ENCODE data around the gene C20orf144. TPM values are rescaled to one million over a fixed set of nuclear protein-coding genes. Genes with fewer than 3 reads are reported as not detected.
A peak's percentile ranks its signal among the peaks of the same experiment; 100 is the strongest.

Gene C20orf144
- total RNA-seq, 4 donors from 2014 or later: not detected

DNA sequence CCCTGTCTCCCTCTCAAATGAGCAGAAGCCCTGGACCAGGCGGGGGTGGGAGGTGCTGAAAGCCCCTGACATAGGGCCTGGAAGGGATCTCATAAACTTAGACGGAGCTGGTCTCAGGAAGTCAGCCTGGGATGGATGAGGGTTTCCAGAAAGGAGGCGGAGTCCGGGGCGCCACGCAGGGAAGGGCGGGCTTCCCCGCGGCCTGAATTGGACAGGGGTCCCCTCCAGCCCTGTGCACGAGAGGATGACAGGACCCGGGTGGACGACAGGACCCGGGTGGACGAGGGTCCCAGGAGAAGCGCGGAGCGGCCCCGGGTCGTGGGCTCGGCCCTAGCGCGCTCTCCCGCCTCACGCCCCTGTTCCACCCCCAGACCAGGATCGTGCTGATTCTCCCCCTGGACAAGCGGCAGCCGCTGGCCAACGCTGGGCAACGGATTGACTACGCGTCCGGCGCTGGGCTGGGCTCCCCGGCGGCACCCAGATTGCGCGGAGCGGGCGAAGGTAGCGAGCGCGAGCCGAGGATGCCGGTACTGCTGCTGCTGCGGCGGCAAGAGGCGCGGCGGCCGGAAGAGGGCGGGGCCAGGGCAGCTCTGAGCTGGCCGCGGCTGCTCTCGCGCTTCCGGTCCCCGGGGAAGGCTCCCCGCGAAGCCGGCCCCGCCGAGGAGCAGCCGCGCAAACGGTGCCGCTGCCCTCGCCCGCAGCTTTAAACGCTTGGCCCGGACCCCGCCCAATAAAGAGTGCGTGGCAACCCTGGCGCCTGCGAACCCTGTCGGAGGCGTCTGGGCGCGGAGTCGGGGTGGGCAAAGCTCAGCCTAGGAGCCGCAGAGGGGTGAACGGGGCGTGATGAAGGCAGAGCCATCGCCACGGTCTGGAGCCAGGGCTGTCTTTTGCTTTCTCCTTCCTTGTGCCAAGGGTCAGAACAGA lies 1.3 kb downstream of the C20orf144 start:
- intact Hi-C loops (cut with DNase I; ENCODE audit: low total_unique reads) (loop anchor here (2.0 kb wide), 1 partner anchor 57 kb away; the partner anchor contains the start of gene PXMP4), in situ Hi-C loops (cut with MboI; ENCODE audit: low pct_ligation_motif_present in 1 of 4, low pct_unique_long_range_greater_than_20kb in 1 of 4, low sequenced_read_pairs in 3 of 4) (no loop called here)
- Histone ChIP-seq H3K27me3 (no peaks in the 10 kb centered on the region), H3K27ac (peak overlapping the region; percentile 87 to 90 (median 89)), H3K9me3 (no peaks in the 10 kb centered on the region), H3K4me1 (peaks cover 15 to 40% (median 32%) of the 10 kb centered on the region in 4 donors), H3K36me3 (peaks cover 0 to 4% (median 1%) of the 10 kb centered on the region in 4 donors), H3K4me3 (peak overlapping the region; percentile 32 to 71 (median 52))
- 1% methylated on average over 29 of the region's 84 CpGs; no CpG with 5 or more reads in 1 of the 2 donors for WGBS, 2 donors (ENCODE audit: low coverage in 1 of 2)
- peak; percentile 89 for DNase-seq
- TF ChIP-seq CTCF (IDR thresholded peaks at IDR 0.05) (peak in 1 of 5 experiments; percentile 22), EP300 (IDR thresholded peaks at IDR 0.05; ENCODE audit: low read depth) (no peak), POLR2AphosphoS5 (IDR thresholded peaks at IDR 0.05) (peak; percentile 48 to 82 (median 79)), POLR2A (IDR thresholded peaks at IDR 0.05) (peak; percentile 70)

DNA sequence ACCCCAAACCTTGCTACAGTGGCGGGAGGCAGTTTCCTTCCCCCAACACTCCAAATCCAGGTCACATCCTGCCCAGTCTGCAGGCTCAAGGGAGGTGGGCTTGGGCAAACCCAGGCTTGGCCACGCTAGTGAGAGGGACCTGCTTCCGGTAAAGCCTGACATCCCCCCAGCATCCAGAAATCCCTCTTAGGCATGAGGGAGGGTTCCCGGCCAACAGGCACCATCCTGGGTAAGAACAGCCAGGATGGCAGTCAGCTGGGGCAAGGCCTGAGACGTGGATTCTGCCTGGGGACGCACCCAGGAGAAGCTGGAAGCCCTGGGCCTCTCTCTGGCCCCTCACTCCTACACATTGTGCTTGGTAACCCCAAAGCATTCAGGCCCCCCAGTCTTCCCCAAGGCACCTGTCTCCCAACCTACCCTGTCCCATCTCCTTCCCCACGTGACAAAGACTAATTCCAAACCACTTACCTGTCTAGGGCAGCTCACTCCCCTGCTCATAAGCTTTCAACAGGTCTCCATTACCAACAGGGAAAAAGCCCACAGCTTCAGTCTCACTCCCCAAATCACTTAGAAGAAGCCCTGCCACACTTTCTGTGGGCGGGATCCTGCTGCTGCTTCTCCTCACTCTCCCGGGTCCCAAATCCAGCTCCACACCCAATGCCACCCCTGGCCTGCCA lies 2.1 kb downstream of the C20orf144 start:
- WGBS, 2 donors (ENCODE audit: low coverage in 1 of 2): 37 to 86% methylated on average over 1 to 9 of the region's 9 CpGs
- Histone ChIP-seq H3K27me3 (no peaks in the 10 kb centered on the region), H3K4me3 (peak overlapping the region; percentile 32 to 71 (median 52)), H3K36me3 (peaks cover 0 to 5% (median 1%) of the 10 kb centered on the region in 4 donors), H3K9me3 (no peaks in the 10 kb centered on the region), H3K27ac (peak overlapping the region; percentile 87 to 90 (median 89)), H3K4me1 (peaks cover 15 to 42% (median 34%) of the 10 kb centered on the region in 4 donors)
- TF ChIP-seq EP300 (IDR thresholded peaks at IDR 0.05; ENCODE audit: low read depth) (no peak), POLR2A (IDR thresholded peaks at IDR 0.05) (no peak), POLR2AphosphoS5 (IDR thresholded peaks at IDR 0.05) (no peak), CTCF (IDR thresholded peaks at IDR 0.05) (no peak)
- in situ Hi-C loops (cut with MboI; ENCODE audit: low pct_ligation_motif_present in 1 of 4, low pct_unique_long_range_greater_than_20kb in 1 of 4, low sequenced_read_pairs in 3 of 4): no loop called here
- intact Hi-C loops (cut with DNase I; ENCODE audit: low total_unique reads): no loop called here
- no peak for DNase-seq

DNA sequence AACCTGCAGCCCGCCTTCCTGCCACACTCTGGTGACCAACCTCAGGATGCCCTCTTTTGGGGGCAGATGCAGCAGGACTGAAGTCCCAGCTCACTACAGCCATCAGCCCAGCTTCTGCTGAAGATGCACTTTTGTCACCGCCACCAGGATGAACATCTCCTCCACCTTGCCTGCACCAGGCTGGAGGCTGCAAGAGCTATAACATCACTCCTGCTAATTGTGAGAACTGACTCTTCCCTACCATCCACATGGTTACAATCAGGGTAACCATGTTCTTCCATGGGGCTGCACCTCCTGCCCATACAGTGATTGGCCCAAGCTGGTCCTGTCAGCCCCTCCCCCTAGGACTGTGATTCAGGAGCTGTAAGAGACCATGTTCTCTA lies 2.6 kb downstream of the C20orf144 start:
- TF ChIP-seq CTCF (IDR thresholded peaks at IDR 0.05) (no peak), POLR2A (IDR thresholded peaks at IDR 0.05) (no peak), EP300 (IDR thresholded peaks at IDR 0.05; ENCODE audit: low read depth) (no peak), POLR2AphosphoS5 (IDR thresholded peaks at IDR 0.05) (no peak)
- no peak for DNase-seq
- Histone ChIP-seq H3K9me3 (no peaks in the 10 kb centered on the region), H3K36me3 (peaks cover 0 to 5% (median 0%) of the 10 kb centered on the region in 4 donors), H3K4me1 (peaks cover 15 to 42% (median 34%) of the 10 kb centered on the region in 4 donors), H3K4me3 (no peak overlapping the region), H3K27me3 (no peaks in the 10 kb centered on the region), H3K27ac (peak overlapping the region in 2 of 4 donors; percentile 90)
- in situ Hi-C loops (cut with MboI; ENCODE audit: low pct_ligation_motif_present in 1 of 4, low pct_unique_long_range_greater_than_20kb in 1 of 4, low sequenced_read_pairs in 3 of 4) (no loop called here), intact Hi-C loops (cut with DNase I; ENCODE audit: low total_unique reads) (no loop called here)
- WGBS, 2 donors (ENCODE audit: low coverage in 1 of 2): 100% methylated on average over 2 of the region's 2 CpGs; no CpG with 5 or more reads in 1 of the 2 donors

All from transverse colon (tissue), 4 donors.